GM23338 (cell line): Measurements from ENCODE around the gene SDHB. TPM values are rescaled to one million over a fixed set of nuclear protein-coding genes. Genes with fewer than 3 reads are reported as not detected.

Experiments
- ATAC-seq: fragments of 200-7000 bp; cut with Tn5 transposase; 3 replicates; pipeline ENCODE4 v1.9.1; 2020
- DNase-seq: peaks from one replicate; pipeline ENCODE4 v3.0.0-alpha.2; 2015; ENCODE audit warnings: low spot score
- H2AFZ ChIP-seq: fragments of 200-600 bp; sonication (generic); 2 replicates; pipeline ENCODE4 v1.8.0; 2016; ENCODE audit warnings: antibody characterized with exemption, mild to moderate bottlenecking, moderate library complexity
- H3F3A ChIP-seq: fragments of 200-600 bp; sonication (generic); replicated peaks from 2 replicates; pipeline ENCODE4 v1.8.0; 2017; ENCODE audit warnings: antibody characterized with exemption, mixed run types, low read depth
- H3K27ac ChIP-seq: fragments of 200-600 bp; sonication (generic); 2 replicates; pipeline ENCODE4 v1.6.1; 2016; ENCODE audit warnings: low read depth
- H3K27me3 ChIP-seq: fragments of 200-600 bp; sonication (generic); 2 replicates; pipeline ENCODE4 v1.8.0; 2016; ENCODE audit warnings: mild to moderate bottlenecking, mixed run types, moderate library complexity; ENCODE audit not compliant: insufficient read depth
- H3K36me3 ChIP-seq: fragments of 200-600 bp; sonication (generic); 2 replicates; pipeline ENCODE4 v1.8.0; 2016; ENCODE audit warnings: mild to moderate bottlenecking; ENCODE audit not compliant: insufficient read depth
- H3K4me1 ChIP-seq: fragments of 200-600 bp; sonication (generic); 2 replicates; pipeline ENCODE4 v1.8.0; 2016; ENCODE audit warnings: mild to moderate bottlenecking, moderate library complexity; ENCODE audit not compliant: insufficient read depth
- H3K4me2 ChIP-seq: fragments of 200-600 bp; sonication (generic); 2 replicates; pipeline ENCODE4 v1.7.1; 2017; ENCODE audit warnings: mixed run types
- H3K4me3 ChIP-seq: fragments of 200-600 bp; sonication (generic); 2 replicates; pipeline ENCODE4 v1.6.1; 2016; ENCODE audit warnings: mixed run types
- H3K79me2 ChIP-seq: fragments of 200-600 bp; sonication (generic); replicated peaks from 2 replicates; pipeline ENCODE4 v1.8.0; 2017; ENCODE audit warnings: mild to moderate bottlenecking; ENCODE audit not compliant: insufficient read depth
- H3K9me2 ChIP-seq: fragments of 200-600 bp; sonication (generic); 2 replicates; pipeline ENCODE4 v1.8.0; 2017; ENCODE audit not compliant: insufficient read depth
- H4K20me1 ChIP-seq: fragments of 200-600 bp; sonication (generic); replicated peaks from 2 replicates; pipeline ENCODE4 v1.8.0; 2017; ENCODE audit warnings: mild to moderate bottlenecking; ENCODE audit not compliant: insufficient read depth
- H3K27ac Mint-ChIP-seq: 2 replicates; pipeline ENCODE4 v1.8.0; 2020; ENCODE audit warnings: inconsistent platforms, mild to moderate bottlenecking, moderate library complexity, mixed read lengths
- H3K27me3 Mint-ChIP-seq: 3 replicates; pipeline ENCODE4 v1.8.0; 2022; ENCODE audit warnings: low read depth, mild to moderate bottlenecking, moderate library complexity, mixed read lengths, inconsistent platforms; ENCODE audit not compliant: insufficient read depth, poor library complexity
- H3K36me3 Mint-ChIP-seq: 3 replicates; pipeline ENCODE4 v1.8.0; 2021; ENCODE audit warnings: low read depth, mild to moderate bottlenecking, inconsistent platforms, moderate library complexity, mixed read lengths
- H3K4me1 Mint-ChIP-seq: 3 replicates; pipeline ENCODE4 v1.8.0; 2020; ENCODE audit warnings: mild to moderate bottlenecking, inconsistent platforms, mixed read lengths
- H3K4me3 Mint-ChIP-seq: 3 replicates; pipeline ENCODE4 v1.8.0; 2021; ENCODE audit warnings: moderate library complexity, mild to moderate bottlenecking, inconsistent platforms, mixed read lengths
- H3K9me3 Mint-ChIP-seq: 3 replicates; pipeline ENCODE4 v1.8.0; 2020; ENCODE audit warnings: moderate library complexity, mild to moderate bottlenecking, inconsistent platforms, mixed read lengths
- CTCF ChIP-seq, 2 experiments: fragments of 200-600 bp in 1 of 2; sonication (generic) in 1 of 2; conservative IDR thresholded peaks; 2 replicates each; pipeline versions ENCODE4 v1.5.1 to v1.6.1; 2016 to 2017; ENCODE audit warnings: antibody characterized with exemption in 2 of 2, low read depth in 2 of 2, mild to moderate bottlenecking in 2 of 2, moderate library complexity in 1 of 2
- EZH2phosphoT487 ChIP-seq: fragments of 200-600 bp; sonication (generic); IDR thresholded peaks from one replicate; pipeline ENCODE4 v1.8.1; 2018; ENCODE audit warnings: antibody characterized with exemption; ENCODE audit not compliant: unreplicated experiment
- JUNB ChIP-seq: IDR thresholded peaks from one replicate; pipeline ENCODE4 v1.6.1; 2016; ENCODE audit warnings: antibody characterized with exemption; ENCODE audit not compliant: unreplicated experiment
- ZNF114 ChIP-seq: fragments of 250-450 bp; sonication (Bioruptor Pico); IDR thresholded peaks from 2 replicates; pipeline ENCODE4 v1.5.0; 2020; ENCODE audit warnings: mild to moderate bottlenecking, moderate library complexity
- ZNF331 ChIP-seq: fragments of 250-450 bp; sonication (Bioruptor Pico); IDR thresholded peaks from 2 replicates; pipeline ENCODE4 v1.5.0; 2020; ENCODE audit warnings: low read depth, mild to moderate bottlenecking, moderate library complexity
- polyA plus RNA-seq: library from polyadenylated mRNA; unstranded; fragments of >200 nt; fragmentation: Nextera tagmentation; extraction: Ambion mirVana; gene quantifications from 2 replicates; pipeline ENCODE4 v1.2.1, GENCODE V29; 2016
- total RNA-seq: library from RNA; depleted of rRNA; stranded (reverse); fragments of >200 nt; shearing (Covaris generic); gene quantifications from 2 replicates; pipeline ENCODE4 v1.2.3, GENCODE V29; 2014
- TF ChIP-seq, protein P1 (sequence below): IDR thresholded peaks from one replicate; pipeline ENCODE4 v1.6.1; 2018; ENCODE audit warnings: antibody characterized with exemption; ENCODE audit not compliant: unreplicated experiment

The SDHB gene
- total and polyA plus RNA-seq, 2 experiments from 2014 or later: 72.8 to 112 TPM

DNA sequence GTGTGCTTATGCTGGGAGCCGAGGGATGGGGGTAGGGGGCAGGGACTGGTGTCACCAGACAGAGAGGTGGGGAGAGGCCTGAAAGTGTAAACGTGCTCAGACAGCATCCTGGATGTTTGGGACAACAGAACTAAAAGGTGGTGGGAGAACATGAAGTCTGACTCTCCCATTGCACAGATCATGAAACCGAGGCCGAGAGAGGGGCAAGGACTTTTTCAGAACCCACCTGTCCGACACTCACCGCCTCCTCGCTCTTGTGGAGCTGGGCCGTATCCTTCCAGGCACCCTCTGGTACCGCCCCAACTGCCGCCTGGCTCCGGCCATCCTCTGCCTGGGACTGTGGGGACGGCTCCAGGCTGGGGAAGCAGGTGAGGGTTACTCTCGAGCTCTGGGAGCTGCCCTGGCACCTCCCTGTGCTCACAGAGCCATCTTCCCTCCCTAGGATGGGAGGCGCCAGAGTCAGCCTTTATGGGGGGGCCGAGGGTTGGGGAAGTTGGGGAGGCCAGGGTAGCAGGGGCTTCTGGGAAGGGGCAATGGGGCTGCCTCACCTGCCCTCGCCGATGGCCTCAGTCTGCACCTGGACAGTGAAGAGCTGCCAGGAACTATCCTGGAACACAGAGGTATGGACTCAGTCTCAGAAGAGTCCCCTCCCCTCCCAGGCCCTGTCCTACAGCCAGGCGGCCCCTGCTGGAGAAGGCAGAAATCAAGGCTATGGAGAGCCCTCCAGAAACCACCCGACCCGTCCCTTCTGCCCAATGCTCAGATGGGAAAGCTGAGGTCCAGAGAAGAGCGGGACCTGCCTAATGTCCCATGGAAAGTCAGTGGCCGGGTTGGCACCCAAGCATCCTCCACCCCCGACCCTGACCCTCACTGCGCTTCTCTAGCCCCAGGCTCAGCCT is 49.1 kb downstream of the SDHB start:
- ATAC-seq (peak; percentile 12; the same call in 2 of the 3 replicates), DNase-seq (peak; percentile 44)
- Histone ChIP-seq H3F3A (0 out of 2 replicates have a peak, but pooled peaks cover 5% of the 10 kb centered on the region), H3K4me3 (no peak overlapping the region), H3K36me3 (no peaks in the 10 kb centered on the region; the same call in none of the 2 replicates), H3K27ac (no peak overlapping the region), H3K4me1 (peaks cover 10% of the 10 kb centered on the region), H3K4me2 (no peak overlapping the region), H4K20me1 (peaks cover 8% of the 10 kb centered on the region; the same call in 1 of the 2 replicates), H2AFZ (no peak overlapping the region), H3K27me3 (no peaks in the 10 kb centered on the region), H3K9me2 (no peaks in the 10 kb centered on the region), H3K79me2 (peaks cover 6% of the 10 kb centered on the region)
- H3K9me3 Mint-ChIP-seq: no peaks in the 10 kb centered on the region
- H3K36me3 Mint-ChIP-seq: peaks cover 27% of the 10 kb centered on the region
- H3K4me3 Mint-ChIP-seq: no peak overlapping the region
- peak; percentile 23 to 52; a peak in 3 of 4 replicates for TF ChIP-seq CTCF (conservative IDR thresholded peaks at IDR 0.05; ENCODE audit: low read depth in 2 of 2)
- TF ChIP-seq JUNB: no peak
- H3K4me1 Mint-ChIP-seq: peaks cover 17% of the 10 kb centered on the region
- H3K27me3 Mint-ChIP-seq: peaks cover 9% of the 10 kb centered on the region
- no peak overlapping the region for H3K27ac Mint-ChIP-seq

DNA sequence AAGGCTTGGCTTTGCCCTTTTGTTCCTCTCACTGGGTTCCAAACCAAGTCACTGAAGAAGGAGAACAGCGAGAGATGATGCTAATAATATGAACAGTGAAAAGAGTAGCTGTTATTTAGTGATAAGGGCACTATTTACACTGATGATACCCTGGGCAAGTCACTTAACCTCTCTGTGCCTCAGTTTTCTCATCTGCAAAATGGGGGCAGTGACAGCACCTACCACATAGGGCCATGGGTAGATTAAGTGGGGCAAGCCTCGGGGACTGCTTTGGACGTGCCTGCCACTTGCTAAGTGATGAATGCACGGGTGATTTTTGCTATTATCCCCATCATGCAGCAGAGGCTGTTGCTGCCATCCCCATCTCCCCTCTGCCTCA is 51.3 kb downstream of the SDHB start:
- H3K36me3 ChIP-seq: no peaks in the 10 kb centered on the region; the same call in none of the 2 replicates

GRCh38 chr1:17001760-17002523 is 51.9 kb downstream of the SDHB start:
- Histone ChIP-seq H3K9me2 (no peaks in the 10 kb centered on the region), H3K36me3 (no peaks in the 10 kb centered on the region; the same call in none of the 2 replicates), H2AFZ (no peak overlapping the region), H3K4me2 (no peak overlapping the region), H3K4me3 (no peak overlapping the region), H3K27ac (no peak overlapping the region), H3K79me2 (no peaks in the 10 kb centered on the region), H4K20me1 (no peaks in the 10 kb centered on the region; the same call in 1 of the 2 replicates), H3K4me1 (peaks cover 2% of the 10 kb centered on the region; the same call in 1 of the 2 replicates), H3K27me3 (no peaks in the 10 kb centered on the region), H3F3A (no peaks in the 10 kb centered on the region)
- peaks cover 11% of the 10 kb centered on the region for H3K27me3 Mint-ChIP-seq
- H3K27ac Mint-ChIP-seq: no peak overlapping the region
- DNase-seq (no peak), ATAC-seq (no peak)
- no peaks in the 10 kb centered on the region for H3K9me3 Mint-ChIP-seq
- H3K4me3 Mint-ChIP-seq: no peak overlapping the region
- H3K36me3 Mint-ChIP-seq: peaks cover 40% of the 10 kb centered on the region
- peaks cover under 1% of the 10 kb centered on the region; the same call in 2 of the 3 replicates for H3K4me1 Mint-ChIP-seq
- TF ChIP-seq EZH2phosphoT487: no peak
- no peak for TF ChIP-seq ZNF114 (CRISPR knock-in tag)
- TF ChIP-seq, protein P1, sequence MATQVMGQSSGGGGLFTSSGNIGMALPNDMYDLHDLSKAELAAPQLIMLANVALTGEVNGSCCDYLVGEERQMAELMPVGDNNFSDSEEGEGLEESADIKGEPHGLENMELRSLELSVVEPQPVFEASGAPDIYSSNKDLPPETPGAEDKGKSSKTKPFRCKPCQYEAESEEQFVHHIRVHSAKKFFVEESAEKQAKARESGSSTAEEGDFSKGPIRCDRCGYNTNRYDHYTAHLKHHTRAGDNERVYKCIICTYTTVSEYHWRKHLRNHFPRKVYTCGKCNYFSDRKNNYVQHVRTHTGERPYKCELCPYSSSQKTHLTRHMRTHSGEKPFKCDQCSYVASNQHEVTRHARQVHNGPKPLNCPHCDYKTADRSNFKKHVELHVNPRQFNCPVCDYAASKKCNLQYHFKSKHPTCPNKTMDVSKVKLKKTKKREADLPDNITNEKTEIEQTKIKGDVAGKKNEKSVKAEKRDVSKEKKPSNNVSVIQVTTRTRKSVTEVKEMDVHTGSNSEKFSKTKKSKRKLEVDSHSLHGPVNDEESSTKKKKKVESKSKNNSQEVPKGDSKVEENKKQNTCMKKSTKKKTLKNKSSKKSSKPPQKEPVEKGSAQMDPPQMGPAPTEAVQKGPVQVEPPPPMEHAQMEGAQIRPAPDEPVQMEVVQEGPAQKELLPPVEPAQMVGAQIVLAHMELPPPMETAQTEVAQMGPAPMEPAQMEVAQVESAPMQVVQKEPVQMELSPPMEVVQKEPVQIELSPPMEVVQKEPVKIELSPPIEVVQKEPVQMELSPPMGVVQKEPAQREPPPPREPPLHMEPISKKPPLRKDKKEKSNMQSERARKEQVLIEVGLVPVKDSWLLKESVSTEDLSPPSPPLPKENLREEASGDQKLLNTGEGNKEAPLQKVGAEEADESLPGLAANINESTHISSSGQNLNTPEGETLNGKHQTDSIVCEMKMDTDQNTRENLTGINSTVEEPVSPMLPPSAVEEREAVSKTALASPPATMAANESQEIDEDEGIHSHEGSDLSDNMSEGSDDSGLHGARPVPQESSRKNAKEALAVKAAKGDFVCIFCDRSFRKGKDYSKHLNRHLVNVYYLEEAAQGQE: no peak

More for the DNA sequence above, 51.3 kb downstream of the SDHB start:
- Mint-ChIP-seq H3K4me3 (no peak overlapping the region), H3K9me3 (no peaks in the 10 kb centered on the region), H3K4me1 (peaks cover 4% of the 10 kb centered on the region; the same call in 2 of the 3 replicates), H3K27ac (no peak overlapping the region), H3K27me3 (peaks cover 12% of the 10 kb centered on the region), H3K36me3 (peaks cover 40% of the 10 kb centered on the region)
- no peaks in the 10 kb centered on the region for H3K9me2 ChIP-seq
- H3F3A ChIP-seq: no peaks in the 10 kb centered on the region
- DNase-seq: no peak
- H3K4me2 ChIP-seq: no peak overlapping the region
- no peak overlapping the region for H2AFZ ChIP-seq
- peaks cover 7% of the 10 kb centered on the region for H3K4me1 ChIP-seq
- H3K27me3 ChIP-seq: no peaks in the 10 kb centered on the region
- H3K27ac ChIP-seq: no peak overlapping the region
- no peak for ATAC-seq
- no peaks in the 10 kb centered on the region for H3K79me2 ChIP-seq
- H3K4me3 ChIP-seq: no peak overlapping the region
- no peak for TF ChIP-seq ZNF331 (CRISPR knock-in tag)
- no peak for TF ChIP-seq ZNF114 (CRISPR knock-in tag)
- TF ChIP-seq EZH2phosphoT487: no peak
- peaks cover under 1% of the 10 kb centered on the region; the same call in 1 of the 2 replicates for H4K20me1 ChIP-seq
